Measurements from ENCODE around the gene FLNC.

FLNC gene

DNA sequence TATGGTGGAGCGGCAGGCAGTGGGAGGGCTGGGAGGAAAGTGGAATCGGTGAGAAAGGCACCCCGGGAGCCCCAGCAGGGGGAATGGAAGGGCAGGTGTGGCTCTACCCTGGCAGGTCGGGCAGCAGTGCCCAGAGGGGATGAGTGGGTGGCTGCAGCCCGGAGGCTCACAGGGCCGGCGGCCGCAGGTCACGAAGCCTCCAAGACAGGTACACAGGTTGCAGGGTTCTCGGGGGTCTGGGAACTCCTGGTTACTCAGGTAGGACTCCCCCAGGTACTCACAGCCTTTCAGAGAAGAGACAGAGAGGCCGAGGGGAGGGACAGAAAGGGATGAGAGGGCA is 58.5 kb downstream of the FLNC start:
- in situ Hi-C loops (cut with MboI; ENCODE audit: low sequenced_read_pairs) = loop anchor here (25.0 kb wide), 1 partner anchor 276 kb away; no protein-coding TSS in a partner anchor

- in situ Hi-C loops (cut with MboI; ENCODE audit: low sequenced_read_pairs) = loop anchor here (25.0 kb wide), 1 partner anchor 277 kb away; no protein-coding TSS in a partner anchor
These were observed 58.9 kb downstream of the FLNC start for GRCh38 chr7:128889121-128889520.

- in situ Hi-C loops (cut with MboI; ENCODE audit: low sequenced_read_pairs) = loop anchor here (25.0 kb wide), 1 partner anchor 278 kb away; no protein-coding TSS in a partner anchor
These were observed 60.3 kb downstream of the FLNC start for GRCh38 chr7:128890306-128891109.

GRCh38 chr7:128891110-128891941 is 61.1 kb downstream of the FLNC start:
- in situ Hi-C loops (cut with MboI; ENCODE audit: low sequenced_read_pairs) = loop anchor here (25.0 kb wide), 1 partner anchor 279 kb away; no protein-coding TSS in a partner anchor

GRCh38 chr7:128891942-128892269 is 61.7 kb downstream of the FLNC start:
- in situ Hi-C loops (cut with MboI; ENCODE audit: low sequenced_read_pairs) = loop anchor here (25.0 kb wide), 1 partner anchor 280 kb away; no protein-coding TSS in a partner anchor

DNA sequence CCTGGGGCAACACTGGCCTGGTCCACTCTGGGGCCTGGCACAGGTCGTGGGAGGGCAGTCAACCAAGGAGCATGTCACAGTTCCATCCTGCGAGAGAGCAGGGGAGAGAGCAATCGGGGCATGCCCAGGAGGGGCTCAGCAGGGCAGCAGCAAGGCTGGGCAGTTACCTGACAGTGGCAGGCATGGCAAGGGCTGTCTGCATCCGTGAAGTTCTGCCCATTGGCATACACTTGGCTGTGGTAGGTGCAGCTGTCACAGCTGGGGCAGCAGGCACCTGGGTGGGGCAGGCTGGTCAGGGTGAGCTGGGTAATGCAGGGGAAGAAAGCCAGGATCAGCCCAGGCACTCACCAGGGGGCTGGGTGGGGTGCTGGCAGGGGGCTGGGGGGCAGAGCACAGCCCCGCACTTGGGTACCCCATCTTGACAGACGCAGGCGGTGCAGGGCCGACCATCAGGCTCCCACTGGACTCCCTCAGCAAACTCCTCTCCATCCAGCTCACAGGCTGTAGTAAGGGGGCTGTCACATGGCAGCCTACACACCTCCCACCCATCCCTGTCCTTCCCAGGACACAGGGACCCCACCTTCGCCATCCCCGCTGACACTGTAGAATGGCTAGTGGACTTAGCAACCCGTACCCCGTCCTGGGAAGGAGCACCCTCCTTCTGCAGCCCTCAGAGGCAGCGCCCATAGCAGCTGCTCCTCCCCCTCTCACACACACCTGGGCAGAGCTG is 62.5 kb downstream of the FLNC start:
- in situ Hi-C loops (cut with MboI; ENCODE audit: low sequenced_read_pairs) = loop anchor here (25.0 kb wide), 1 partner anchor 280 kb away; no protein-coding TSS in a partner anchor

- in situ Hi-C loops (cut with MboI; ENCODE audit: low sequenced_read_pairs) = loop anchor here (25.0 kb wide), 1 partner anchor 281 kb away; no protein-coding TSS in a partner anchor
These were observed 63.3 kb downstream of the FLNC start for GRCh38 chr7:128893251-128894100.

DNA sequence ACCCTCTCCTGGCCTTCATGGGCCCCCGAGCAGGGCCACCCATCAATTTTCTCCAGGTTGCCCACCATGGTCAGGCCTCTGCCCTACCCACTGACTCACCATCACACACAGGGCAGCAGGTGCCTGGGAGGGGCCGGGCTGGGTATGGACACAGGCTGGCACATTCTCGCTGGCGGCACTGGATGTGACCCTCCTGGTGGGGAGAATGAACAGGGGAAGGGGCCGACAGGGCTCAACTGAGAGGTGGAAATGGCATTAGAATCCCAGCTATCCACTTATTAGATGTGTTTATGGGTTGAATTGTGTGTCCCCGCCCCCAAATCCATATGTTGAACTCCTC is 63.9 kb downstream of the FLNC start:
- in situ Hi-C loops (cut with MboI; ENCODE audit: low sequenced_read_pairs) = loop anchor here (25.0 kb wide), 1 partner anchor 282 kb away; no protein-coding TSS in a partner anchor

GRCh38 chr7:128895320-128895719 is 65.1 kb downstream of the FLNC start:
- in situ Hi-C loops (cut with MboI; ENCODE audit: low sequenced_read_pairs) = loop anchor here (25.0 kb wide), 1 partner anchor 283 kb away; no protein-coding TSS in a partner anchor

GRCh38 chr7:128899392-128899791 is 69.2 kb downstream of the FLNC start:
- in situ Hi-C loops (cut with MboI; ENCODE audit: low sequenced_read_pairs) = loop anchor here (25.0 kb wide), 1 partner anchor 287 kb away; no protein-coding TSS in a partner anchor

DNA sequence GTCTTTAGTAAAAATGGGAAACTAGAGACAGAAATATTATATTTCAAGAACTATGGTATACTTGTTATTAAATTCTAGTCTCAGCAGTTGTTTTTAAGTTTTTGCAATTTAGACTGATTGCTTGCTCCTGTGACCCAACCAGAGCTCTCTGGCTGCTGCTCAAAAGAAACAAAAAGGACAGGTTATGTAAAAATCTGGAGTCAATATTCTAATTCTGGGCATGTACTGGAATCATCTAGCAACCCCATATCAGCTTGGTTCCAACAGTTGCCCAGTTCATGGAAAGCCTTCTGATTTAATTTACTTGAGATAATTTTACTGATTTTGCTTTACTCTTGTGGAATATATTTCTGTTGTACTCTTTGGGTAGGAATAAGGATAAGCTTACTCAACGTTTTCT is 70.0 kb downstream of the FLNC start:
- in situ Hi-C loops (cut with MboI; ENCODE audit: low sequenced_read_pairs) = loop anchor here (25.0 kb wide), 1 partner anchor 187 kb away; no protein-coding TSS in a partner anchor

- in situ Hi-C loops (cut with MboI; ENCODE audit: low sequenced_read_pairs) = loop anchor here (25.0 kb wide), 1 partner anchor 184 kb away; no protein-coding TSS in a partner anchor
These were observed 72.8 kb downstream of the FLNC start for GRCh38 chr7:128902761-128903585.

- in situ Hi-C loops (cut with MboI; ENCODE audit: low sequenced_read_pairs) = loop anchor here (25.0 kb wide), 1 partner anchor 184 kb away; no protein-coding TSS in a partner anchor
These were observed 73.6 kb downstream of the FLNC start for GRCh38 chr7:128903621-128904361.

DNA sequence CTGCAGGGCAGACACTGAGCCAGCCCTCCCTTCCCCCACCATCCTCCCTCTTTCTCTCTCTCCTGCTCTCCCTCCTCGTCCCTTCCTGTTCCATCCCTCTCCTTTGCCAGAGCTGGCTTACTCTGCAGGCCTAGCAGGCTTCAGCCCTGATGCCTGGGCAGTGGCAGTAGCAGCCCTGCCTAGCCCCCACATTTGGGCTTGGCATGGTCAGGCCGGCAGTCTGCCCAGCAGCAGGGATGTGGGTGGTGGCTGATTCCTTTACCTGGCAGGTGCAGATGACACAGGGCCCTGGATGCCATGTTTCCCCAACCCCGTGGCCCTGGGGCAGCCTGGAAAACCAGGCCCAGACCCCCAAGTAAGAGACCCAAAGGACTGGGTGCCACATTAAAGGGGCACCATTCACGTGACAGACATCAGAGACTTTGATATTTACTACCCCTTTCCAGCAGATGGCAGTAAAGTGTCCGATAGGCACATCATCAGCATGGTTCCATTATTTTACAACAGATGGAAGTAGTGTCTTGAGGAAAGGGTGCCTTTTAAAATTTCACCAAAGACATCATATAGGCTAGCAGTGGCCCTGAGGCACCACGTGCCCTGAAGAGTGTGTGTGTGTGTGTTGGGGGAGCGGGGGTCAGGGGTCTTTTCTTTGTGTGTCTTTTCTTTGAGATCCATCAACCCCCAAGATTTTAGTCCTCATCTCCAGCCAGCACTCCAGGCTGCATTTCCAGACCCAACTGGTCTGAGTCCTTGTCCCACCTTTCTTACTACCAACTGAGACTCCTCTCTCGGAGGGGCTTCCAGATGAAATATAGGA is 74.4 kb downstream of the FLNC start:
- in situ Hi-C loops (cut with MboI; ENCODE audit: low sequenced_read_pairs) = loop anchor here (25.0 kb wide), 1 partner anchor 183 kb away; no protein-coding TSS in a partner anchor

DNA sequence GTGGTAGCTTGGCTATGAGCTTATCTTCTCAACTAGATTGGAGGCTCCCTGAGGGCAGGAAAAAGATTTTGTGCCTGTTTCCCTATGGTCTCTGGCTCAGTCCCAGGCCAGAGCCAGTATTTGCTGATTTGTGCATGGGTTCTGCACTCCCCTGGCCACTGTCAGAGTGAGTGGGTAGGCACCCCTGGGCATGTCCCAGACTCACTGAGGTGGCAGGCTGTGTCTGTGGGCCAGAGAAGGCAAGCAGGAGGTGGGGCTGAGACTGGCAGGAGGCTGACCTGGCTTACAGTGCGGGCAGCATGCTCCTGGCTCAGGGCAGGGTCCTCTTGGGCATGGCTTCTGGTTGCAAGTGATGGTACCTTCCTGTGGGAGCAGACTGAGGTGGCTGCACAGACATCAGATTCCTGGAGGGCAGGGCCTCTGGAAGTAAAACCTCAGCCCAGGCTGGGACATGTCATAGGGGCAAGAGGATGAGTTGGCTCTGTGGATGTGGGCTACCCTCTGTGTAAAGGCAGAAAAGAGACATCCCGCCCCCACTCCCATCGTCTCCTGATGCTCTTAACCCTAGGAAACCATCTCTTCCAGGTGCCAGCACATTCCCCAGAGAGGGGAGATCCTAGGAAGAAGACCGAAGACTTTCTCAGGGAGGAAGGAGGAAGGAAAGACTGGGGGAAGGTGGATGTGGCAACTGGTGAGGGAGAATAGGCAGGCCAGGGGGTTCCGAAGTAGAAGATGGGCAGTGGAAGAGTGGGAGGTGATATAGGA is 76.0 kb downstream of the FLNC start:
- in situ Hi-C loops (cut with MboI; ENCODE audit: low sequenced_read_pairs) = loop anchor here (25.0 kb wide), 1 partner anchor 181 kb away; no protein-coding TSS in a partner anchor

GRCh38 chr7:128906766-128907559 is 76.8 kb downstream of the FLNC start:
- in situ Hi-C loops (cut with MboI; ENCODE audit: low sequenced_read_pairs) = loop anchor here (25.0 kb wide), 1 partner anchor 180 kb away; no protein-coding TSS in a partner anchor

Measured in HL-60/S4 (cell line).